HL-60 (cell line): Measurements from ENCODE around the gene RASSF8.

Experiments
- DNase-seq, 2 experiments: peaks; one replicate each; pipeline ENCODE4 v3.0.0-alpha.2; 2010 to 2020; ENCODE audit warnings: low read depth in 1 of 2, low spot score in 1 of 2
- H3K27ac ChIP-seq: fragments of 250-450 bp; sonication (Bioruptor Pico); replicated peaks from 2 replicates; pipeline ENCODE4 v1.5.1; 2020; ENCODE audit warnings: mild to moderate bottlenecking, moderate library complexity
- H3K27me3 ChIP-seq: fragments of 250-450 bp; sonication (Bioruptor Pico); 2 replicates; pipeline ENCODE4 v1.5.1; 2021; ENCODE audit warnings: mild to moderate bottlenecking, moderate library complexity; ENCODE audit not compliant: insufficient read depth, poor library complexity, severe bottlenecking
- H3K4me3 ChIP-seq: replicated peaks from 2 replicates; pipeline ENCODE4 v1.5.1; 2011; ENCODE audit warnings: mild to moderate bottlenecking, control low read depth, low read length; ENCODE audit not compliant: insufficient read depth
- GABPA ChIP-seq: IDR thresholded peaks from 2 replicates; pipeline ENCODE4 v1.6.1; 2012; ENCODE audit warnings: low read depth
- POLR2AphosphoS5 ChIP-seq: IDR thresholded peaks from 2 replicates; pipeline ENCODE4 v1.6.1; 2012; ENCODE audit warnings: low read depth
- SPI1 ChIP-seq: IDR thresholded peaks from 2 replicates; pipeline ENCODE4 v1.6.1; 2012; ENCODE audit warnings: low read depth, mild to moderate bottlenecking, borderline replicate concordance
- TF ChIP-seq, protein P1 (sequence below): IDR thresholded peaks from 2 replicates; pipeline ENCODE4 v1.6.1; 2012; ENCODE audit warnings: low read depth; ENCODE audit not compliant: insufficient replicate concordance
- TF ChIP-seq, protein P2 (sequence below): IDR thresholded peaks from one replicate; pipeline ENCODE4 v1.5.1; 2011; ENCODE audit warnings: low read length, control low read depth, inconsistent platforms; ENCODE audit not compliant: insufficient read depth

The RASSF8 gene

DNA sequence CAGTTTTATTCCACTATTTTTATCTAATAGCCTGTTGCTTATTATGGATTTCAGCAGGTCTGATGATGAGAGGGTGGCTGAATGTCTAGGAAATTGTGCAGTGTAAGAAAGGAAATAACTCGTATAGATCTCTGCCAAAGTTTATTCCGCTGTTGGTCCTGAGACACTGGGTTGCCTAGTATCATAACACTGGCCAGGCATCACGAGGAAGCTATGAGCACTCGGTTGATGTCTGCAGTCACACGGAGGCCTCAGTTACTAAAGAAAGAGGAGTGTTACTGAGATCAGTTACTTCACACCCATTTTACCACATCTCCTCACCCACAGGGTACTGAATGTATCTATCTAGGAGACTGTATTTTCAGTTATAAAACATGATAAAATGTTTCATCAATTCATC is 144.5 kb downstream of the RASSF8 start:
- TF ChIP-seq SPI1 (no peak), GABPA (no peak), POLR2AphosphoS5 (no peak)
- TF ChIP-seq, protein P1, sequence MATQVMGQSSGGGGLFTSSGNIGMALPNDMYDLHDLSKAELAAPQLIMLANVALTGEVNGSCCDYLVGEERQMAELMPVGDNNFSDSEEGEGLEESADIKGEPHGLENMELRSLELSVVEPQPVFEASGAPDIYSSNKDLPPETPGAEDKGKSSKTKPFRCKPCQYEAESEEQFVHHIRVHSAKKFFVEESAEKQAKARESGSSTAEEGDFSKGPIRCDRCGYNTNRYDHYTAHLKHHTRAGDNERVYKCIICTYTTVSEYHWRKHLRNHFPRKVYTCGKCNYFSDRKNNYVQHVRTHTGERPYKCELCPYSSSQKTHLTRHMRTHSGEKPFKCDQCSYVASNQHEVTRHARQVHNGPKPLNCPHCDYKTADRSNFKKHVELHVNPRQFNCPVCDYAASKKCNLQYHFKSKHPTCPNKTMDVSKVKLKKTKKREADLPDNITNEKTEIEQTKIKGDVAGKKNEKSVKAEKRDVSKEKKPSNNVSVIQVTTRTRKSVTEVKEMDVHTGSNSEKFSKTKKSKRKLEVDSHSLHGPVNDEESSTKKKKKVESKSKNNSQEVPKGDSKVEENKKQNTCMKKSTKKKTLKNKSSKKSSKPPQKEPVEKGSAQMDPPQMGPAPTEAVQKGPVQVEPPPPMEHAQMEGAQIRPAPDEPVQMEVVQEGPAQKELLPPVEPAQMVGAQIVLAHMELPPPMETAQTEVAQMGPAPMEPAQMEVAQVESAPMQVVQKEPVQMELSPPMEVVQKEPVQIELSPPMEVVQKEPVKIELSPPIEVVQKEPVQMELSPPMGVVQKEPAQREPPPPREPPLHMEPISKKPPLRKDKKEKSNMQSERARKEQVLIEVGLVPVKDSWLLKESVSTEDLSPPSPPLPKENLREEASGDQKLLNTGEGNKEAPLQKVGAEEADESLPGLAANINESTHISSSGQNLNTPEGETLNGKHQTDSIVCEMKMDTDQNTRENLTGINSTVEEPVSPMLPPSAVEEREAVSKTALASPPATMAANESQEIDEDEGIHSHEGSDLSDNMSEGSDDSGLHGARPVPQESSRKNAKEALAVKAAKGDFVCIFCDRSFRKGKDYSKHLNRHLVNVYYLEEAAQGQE, result no peak
- TF ChIP-seq, protein P2, sequence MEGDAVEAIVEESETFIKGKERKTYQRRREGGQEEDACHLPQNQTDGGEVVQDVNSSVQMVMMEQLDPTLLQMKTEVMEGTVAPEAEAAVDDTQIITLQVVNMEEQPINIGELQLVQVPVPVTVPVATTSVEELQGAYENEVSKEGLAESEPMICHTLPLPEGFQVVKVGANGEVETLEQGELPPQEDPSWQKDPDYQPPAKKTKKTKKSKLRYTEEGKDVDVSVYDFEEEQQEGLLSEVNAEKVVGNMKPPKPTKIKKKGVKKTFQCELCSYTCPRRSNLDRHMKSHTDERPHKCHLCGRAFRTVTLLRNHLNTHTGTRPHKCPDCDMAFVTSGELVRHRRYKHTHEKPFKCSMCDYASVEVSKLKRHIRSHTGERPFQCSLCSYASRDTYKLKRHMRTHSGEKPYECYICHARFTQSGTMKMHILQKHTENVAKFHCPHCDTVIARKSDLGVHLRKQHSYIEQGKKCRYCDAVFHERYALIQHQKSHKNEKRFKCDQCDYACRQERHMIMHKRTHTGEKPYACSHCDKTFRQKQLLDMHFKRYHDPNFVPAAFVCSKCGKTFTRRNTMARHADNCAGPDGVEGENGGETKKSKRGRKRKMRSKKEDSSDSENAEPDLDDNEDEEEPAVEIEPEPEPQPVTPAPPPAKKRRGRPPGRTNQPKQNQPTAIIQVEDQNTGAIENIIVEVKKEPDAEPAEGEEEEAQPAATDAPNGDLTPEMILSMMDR, result no peak
- no peak for DNase-seq
- H3K27ac ChIP-seq, result no peak overlapping the region

DNA sequence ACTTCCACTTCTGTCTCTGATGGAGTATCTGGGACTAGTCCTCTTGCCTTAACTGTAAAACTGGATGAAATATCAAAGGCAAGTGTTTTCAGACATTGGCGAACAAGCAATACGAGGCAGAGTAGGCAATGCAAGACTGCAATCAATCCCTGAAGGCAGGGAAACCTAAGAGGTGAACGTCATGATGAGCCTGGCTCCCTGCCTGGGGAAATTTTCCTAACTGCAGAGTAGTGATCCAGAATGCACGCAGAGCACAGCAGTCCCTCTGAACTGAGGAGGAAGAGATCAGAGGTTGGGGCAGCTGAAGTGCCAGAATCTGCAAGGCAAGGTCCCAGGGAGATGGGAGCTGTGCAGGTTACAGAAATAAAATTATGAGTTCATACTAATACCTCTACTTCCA is 147.9 kb downstream of the RASSF8 start:
- DNase-seq, result no peak
- no peak overlapping the region for H3K27ac ChIP-seq
- no peak overlapping the region for H3K4me3 ChIP-seq
- no peaks in the 10 kb centered on the region for H3K27me3 ChIP-seq
- no peak for TF ChIP-seq GABPA
- TF ChIP-seq SPI1, result no peak
- no peak for TF ChIP-seq POLR2AphosphoS5
- TF ChIP-seq, protein P2, result no peak
- TF ChIP-seq, protein P1, result no peak

More for the DNA sequence above, 144.5 kb downstream of the RASSF8 start:
- Histone ChIP-seq H3K27me3 (no peaks in the 10 kb centered on the region), H3K4me3 (no peak overlapping the region)

DNA sequence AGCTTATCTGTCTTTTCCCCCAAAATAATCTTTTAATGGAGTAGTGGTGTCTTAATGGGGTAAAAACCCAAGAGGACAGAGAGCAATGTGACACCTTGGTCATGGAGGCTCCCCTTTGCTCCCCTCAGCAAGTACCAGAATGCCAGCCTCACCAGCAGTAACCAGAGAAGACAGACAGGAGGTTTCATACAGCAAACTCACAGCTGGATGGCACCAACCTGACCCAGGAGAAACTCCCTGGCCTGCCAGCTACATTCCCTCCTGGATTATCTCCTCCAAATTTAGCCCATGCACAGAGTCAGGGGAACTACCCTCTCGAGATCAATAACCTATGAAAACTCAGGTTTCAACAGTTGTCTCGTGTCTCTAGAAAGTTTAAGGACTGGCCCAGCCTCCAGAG is 150.4 kb downstream of the RASSF8 start:
- H3K4me3 ChIP-seq, result no peak overlapping the region
- TF ChIP-seq, protein P2, result no peak
- TF ChIP-seq GABPA (no peak), SPI1 (no peak), POLR2AphosphoS5 (no peak)
- TF ChIP-seq, protein P1, result no peak
- DNase-seq, result no peak
- no peaks in the 10 kb centered on the region for H3K27me3 ChIP-seq
- no peak overlapping the region for H3K27ac ChIP-seq
